Left ventricle myocardium inferior (tissue), 1 donor: ENCODE data around the gene CRACR2A. TPM values are rescaled to one million over a fixed set of nuclear protein-coding genes. Genes with fewer than 3 reads are reported as not detected.

ENCODE experiments used
- DNase-seq: peaks from one replicate; pipeline ENCODE4 v3.0.0-alpha.2; 2020
- H3K27ac ChIP-seq: fragments of 200-600 bp; replicated peaks from 2 replicates; pipeline ENCODE4 v1.8.0; 2021
- H3K27me3 ChIP-seq: fragments of 200-600 bp; 2 replicates; pipeline ENCODE4 v1.8.0; 2021; ENCODE audit warnings: low read depth
- H3K36me3 ChIP-seq: fragments of 200-600 bp; 2 replicates; pipeline ENCODE4 v1.8.0; 2021
- H3K4me1 ChIP-seq: fragments of 200-600 bp; 2 replicates; pipeline ENCODE4 v1.8.0; 2021
- H3K4me3 ChIP-seq: fragments of 200-600 bp; 2 replicates; pipeline ENCODE4 v1.8.0; 2021; ENCODE audit warnings: mild to moderate bottlenecking, moderate library complexity
- H3K9me3 ChIP-seq: fragments of 200-600 bp; replicated peaks from 2 replicates; pipeline ENCODE4 v1.8.0; 2021
- CTCF ChIP-seq: fragments of 200-600 bp; IDR thresholded peaks from 2 replicates; pipeline ENCODE4 v1.8.0; 2021; ENCODE audit warnings: antibody characterized with exemption, mild to moderate bottlenecking, borderline replicate concordance
- intact Hi-C: fragments of 100-400 bp; cut with micrococcal nuclease; formaldehyde crosslinking; loops from one replicate; pipeline ENCODE4 v1.11.0; 2022
- long read RNA-seq: library from polyadenylated mRNA; unstranded; transcript quantifications from one replicate; pipeline ENCODE4 v2.0.0, GENCODE V29; 2021
- total RNA-seq: library from RNA; stranded (reverse); fragmentation: NEBNext Ultra II Directional; extraction: Animal tissue kit (Norgen Biotek cat#: 25700); gene quantifications from one replicate; pipeline ENCODE4 v1.2.1, GENCODE V29; 2021
- donor health status: DM: no; HTN: yes; CAD: no; lungs with severe emphysema.

Gene CRACR2A
- 7.6 TPM for total RNA-seq
- long read RNA-seq, partial matches to known transcripts: 0 of 6 reads
- long read RNA-seq, other reads (novel, unspliced or antisense): 5 of 6 reads

GRCh38 chr12:3752741-3753486, at the start of gene CRACR2A:
Gene CRACR2A, minus strand, starts transcription at chr12:3753109. Its CDS starts 56,110 bp downstream, at chr12:3696999.
- intact Hi-C loops: no loop called here
- DNase-seq: peak; percentile 69
- H3K4me3 ChIP-seq: peak within 1 kb of the TSS; percentile 71
- peak; percentile 71 for TF ChIP-seq CTCF
- no peaks in the 10 kb centered on the region for H3K27me3 ChIP-seq
- H3K4me1 ChIP-seq: peaks cover 50% of the 10 kb centered on the region
- peak within 1 kb of the TSS; percentile 87 for H3K27ac ChIP-seq
- no peaks in the 10 kb centered on the region for H3K9me3 ChIP-seq
- no peaks in the 10 kb centered on the region for H3K36me3 ChIP-seq

- DNase-seq: no peak
- TF ChIP-seq CTCF: no peak
- no peaks in the 10 kb centered on the region for H3K9me3 ChIP-seq
- H3K27me3 ChIP-seq: no peaks in the 10 kb centered on the region
- no peak overlapping the region for H3K27ac ChIP-seq
- no peaks in the 10 kb centered on the region for H3K4me1 ChIP-seq
- H3K4me3 ChIP-seq: no peak overlapping the region
- intact Hi-C loops: no loop called here
- H3K36me3 ChIP-seq: no peaks in the 10 kb centered on the region
These were observed 44.7 kb upstream of the CRACR2A start for GRCh38 chr12:3797531-3798048.

- Histone ChIP-seq H3K27me3 (no peaks in the 10 kb centered on the region), H3K4me1 (no peaks in the 10 kb centered on the region), H3K4me3 (no peak overlapping the region), H3K9me3 (no peaks in the 10 kb centered on the region), H3K36me3 (no peaks in the 10 kb centered on the region), H3K27ac (no peak overlapping the region)
- TF ChIP-seq CTCF: no peak
- DNase-seq: no peak
- intact Hi-C loops: no loop called here
These were observed 42.7 kb upstream of the CRACR2A start for GRCh38 chr12:3795492-3796133.

GRCh38 chr12:3795066-3795465, 42.2 kb upstream of the CRACR2A start:
- no peak overlapping the region for H3K4me3 ChIP-seq
- intact Hi-C loops: no loop called here
- H3K4me1 ChIP-seq: no peaks in the 10 kb centered on the region
- no peaks in the 10 kb centered on the region for H3K36me3 ChIP-seq
- DNase-seq: no peak
- no peaks in the 10 kb centered on the region for H3K27me3 ChIP-seq
- no peak for TF ChIP-seq CTCF
- no peak overlapping the region for H3K27ac ChIP-seq
- no peaks in the 10 kb centered on the region for H3K9me3 ChIP-seq

DNA sequence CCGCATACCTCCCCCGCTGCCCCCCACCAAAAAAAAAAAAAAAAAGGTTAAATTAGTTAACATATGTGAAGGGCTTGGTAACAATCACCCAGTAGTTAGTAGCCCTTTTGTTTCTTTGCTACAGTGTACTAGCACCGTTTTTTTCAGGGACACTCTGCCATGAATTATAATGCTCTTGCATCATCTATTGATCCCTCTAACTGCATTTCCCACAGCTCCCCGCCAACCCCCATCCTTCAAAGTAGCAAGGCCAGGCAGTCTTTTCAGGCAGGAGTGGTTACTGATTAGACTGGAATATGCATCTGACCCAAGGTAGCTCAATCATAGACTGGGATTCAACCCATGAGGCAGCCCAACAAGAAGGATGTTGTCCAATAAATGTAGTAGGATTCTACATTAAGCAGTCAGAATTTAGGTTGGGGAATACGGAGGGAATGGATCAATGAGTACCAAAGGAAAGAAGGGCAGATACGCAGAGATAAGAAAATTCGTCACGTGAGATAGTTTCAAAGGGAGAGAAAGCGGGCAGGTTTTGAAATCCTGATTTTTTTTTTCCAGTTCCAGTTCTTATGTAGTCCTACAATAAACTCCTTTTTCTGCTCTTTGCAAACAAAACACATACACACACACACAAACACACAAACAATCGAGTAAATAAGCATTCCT, 39.8 kb upstream of the CRACR2A start:
- Histone ChIP-seq H3K36me3 (no peaks in the 10 kb centered on the region), H3K27ac (no peak overlapping the region), H3K4me3 (no peak overlapping the region), H3K9me3 (peaks cover 10% of the 10 kb centered on the region), H3K27me3 (no peaks in the 10 kb centered on the region), H3K4me1 (no peaks in the 10 kb centered on the region)
- TF ChIP-seq CTCF: no peak
- intact Hi-C loops: no loop called here
- DNase-seq: no peak
